ENCODE results near the gene PTTG1IP.

Gene PTTG1IP

DNA sequence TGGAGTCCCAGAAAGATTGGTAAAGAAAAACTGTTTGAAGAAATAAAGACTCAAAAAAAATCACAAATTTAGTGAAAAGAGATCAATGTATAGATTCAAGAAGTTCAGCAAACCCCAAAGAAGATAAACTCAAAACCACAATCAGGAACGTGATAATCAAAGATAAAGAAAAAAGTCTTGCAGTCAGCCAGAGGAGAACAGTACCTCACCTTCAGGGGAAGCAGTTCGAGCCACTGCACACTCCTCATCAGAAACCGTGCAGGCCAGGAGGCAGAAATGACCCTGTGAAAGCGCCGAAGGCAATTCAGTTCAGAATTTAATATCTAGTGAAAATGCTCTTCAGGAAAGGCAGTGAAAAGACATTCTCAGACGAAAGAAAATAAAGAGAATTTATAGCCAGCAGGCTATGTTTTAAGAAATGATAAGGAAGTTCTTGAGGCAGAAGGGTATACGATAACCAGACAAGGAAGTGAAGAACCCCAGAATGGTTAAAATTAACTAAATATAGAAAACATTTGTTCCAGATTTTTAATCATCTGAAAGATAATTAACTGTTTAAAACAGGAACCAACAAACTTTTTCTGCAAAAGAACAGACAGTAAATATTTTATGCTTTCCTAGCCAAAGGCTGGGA lies 42.1 kb downstream of the PTTG1IP start:
- H3K36me3 ChIP-seq, result no peaks in the 10 kb centered on the region
- H3K4me3 ChIP-seq (ENCODE audit: low read depth in 1 of 2, low read length in 1 of 2), result no peak overlapping the region
- no peaks in the 10 kb centered on the region for H3K4me1 ChIP-seq (ENCODE audit: control insufficient read depth in 1 of 2, insufficient read depth in 1 of 2, low read depth in 1 of 2, low read length in 1 of 2)
- no peaks in the 10 kb centered on the region for H3K9me3 ChIP-seq
- TF ChIP-seq, protein P1, sequence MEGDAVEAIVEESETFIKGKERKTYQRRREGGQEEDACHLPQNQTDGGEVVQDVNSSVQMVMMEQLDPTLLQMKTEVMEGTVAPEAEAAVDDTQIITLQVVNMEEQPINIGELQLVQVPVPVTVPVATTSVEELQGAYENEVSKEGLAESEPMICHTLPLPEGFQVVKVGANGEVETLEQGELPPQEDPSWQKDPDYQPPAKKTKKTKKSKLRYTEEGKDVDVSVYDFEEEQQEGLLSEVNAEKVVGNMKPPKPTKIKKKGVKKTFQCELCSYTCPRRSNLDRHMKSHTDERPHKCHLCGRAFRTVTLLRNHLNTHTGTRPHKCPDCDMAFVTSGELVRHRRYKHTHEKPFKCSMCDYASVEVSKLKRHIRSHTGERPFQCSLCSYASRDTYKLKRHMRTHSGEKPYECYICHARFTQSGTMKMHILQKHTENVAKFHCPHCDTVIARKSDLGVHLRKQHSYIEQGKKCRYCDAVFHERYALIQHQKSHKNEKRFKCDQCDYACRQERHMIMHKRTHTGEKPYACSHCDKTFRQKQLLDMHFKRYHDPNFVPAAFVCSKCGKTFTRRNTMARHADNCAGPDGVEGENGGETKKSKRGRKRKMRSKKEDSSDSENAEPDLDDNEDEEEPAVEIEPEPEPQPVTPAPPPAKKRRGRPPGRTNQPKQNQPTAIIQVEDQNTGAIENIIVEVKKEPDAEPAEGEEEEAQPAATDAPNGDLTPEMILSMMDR (IDR thresholded peaks at IDR 0.05), result no peak
- H3K27ac ChIP-seq, result no peak overlapping the region
- peaks cover 2% of the 10 kb centered on the region for H3K27me3 ChIP-seq

DNA sequence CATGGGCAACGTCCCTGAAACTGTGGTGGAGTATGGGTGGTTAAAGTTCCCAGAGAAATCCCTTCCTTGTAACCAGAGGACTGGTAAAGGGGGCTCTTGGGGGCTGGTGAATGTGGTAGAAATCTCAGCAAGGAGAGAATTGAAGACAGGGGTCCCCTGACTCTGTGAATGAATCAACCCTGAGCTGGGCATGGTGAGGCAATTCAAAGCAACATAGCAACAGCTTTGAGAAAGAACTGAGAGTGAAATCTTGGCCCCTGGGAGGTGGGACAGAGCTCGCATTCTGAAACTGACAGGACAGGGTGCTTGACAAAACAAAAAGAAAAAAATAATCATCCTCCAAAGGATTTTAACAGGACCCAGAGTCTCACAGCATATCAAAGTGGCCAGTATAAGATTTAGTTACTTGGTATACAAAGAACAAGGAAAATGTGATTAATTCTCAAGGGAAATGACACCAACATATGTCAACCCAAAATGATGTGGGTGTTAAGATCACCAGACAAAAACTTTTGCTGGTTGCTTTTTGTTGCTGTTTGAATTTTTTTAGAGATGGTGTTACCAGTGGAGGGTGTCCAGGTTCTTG lies 43.9 kb downstream of the PTTG1IP start:
- peaks cover 7% of the 10 kb centered on the region for H3K27me3 ChIP-seq
- no peak overlapping the region for H3K27ac ChIP-seq
- H3K4me3 ChIP-seq (ENCODE audit: low read depth in 1 of 2, low read length in 1 of 2), result no peak overlapping the region
- H3K9me3 ChIP-seq, result no peaks in the 10 kb centered on the region
- TF ChIP-seq, protein P1 (IDR thresholded peaks at IDR 0.05), result no peak
- H3K36me3 ChIP-seq, result no peaks in the 10 kb centered on the region
- H3K4me1 ChIP-seq (ENCODE audit: control insufficient read depth in 1 of 2, insufficient read depth in 1 of 2, low read depth in 1 of 2, low read length in 1 of 2), result no peaks in the 10 kb centered on the region

DNA sequence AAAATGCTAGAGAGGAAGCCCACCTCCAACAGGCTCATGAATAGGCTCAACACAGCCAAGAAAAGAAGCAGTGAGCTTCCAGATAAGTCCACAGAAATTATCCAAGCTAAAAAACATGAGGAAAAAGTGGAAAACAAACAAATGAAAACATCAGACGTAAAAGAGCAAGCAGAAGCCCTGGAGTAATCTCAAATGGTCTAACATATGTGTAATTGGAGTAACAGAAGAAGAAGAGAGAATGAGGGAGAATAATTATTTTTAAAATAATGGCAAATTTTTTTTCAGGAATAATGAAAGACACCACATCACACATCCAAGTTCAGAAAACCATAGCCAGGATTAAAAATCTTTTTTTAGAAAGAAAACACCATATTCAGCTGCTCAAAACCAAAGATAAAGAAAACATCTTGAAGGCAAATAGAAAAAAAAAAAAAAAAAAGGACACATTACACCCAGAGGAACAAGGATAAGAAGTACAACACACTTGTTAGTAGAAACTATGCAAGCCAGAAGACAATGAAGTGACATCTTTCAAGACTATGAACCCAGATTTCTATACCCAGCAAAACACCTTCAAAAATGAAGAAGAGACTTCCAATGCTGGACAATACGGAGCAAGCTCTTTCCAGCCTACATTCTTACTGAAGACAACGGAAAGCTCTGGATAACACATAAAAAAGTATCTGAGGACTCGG lies 45.0 kb downstream of the PTTG1IP start:
- no peak overlapping the region for H3K27ac ChIP-seq
- H3K4me3 ChIP-seq (ENCODE audit: low read depth in 1 of 2, low read length in 1 of 2), result no peak overlapping the region
- no peaks in the 10 kb centered on the region for H3K36me3 ChIP-seq
- no peaks in the 10 kb centered on the region for H3K4me1 ChIP-seq (ENCODE audit: control insufficient read depth in 1 of 2, insufficient read depth in 1 of 2, low read depth in 1 of 2, low read length in 1 of 2)
- TF ChIP-seq, protein P1 (IDR thresholded peaks at IDR 0.05), result no peak
- H3K9me3 ChIP-seq, result no peaks in the 10 kb centered on the region
- peaks cover 7% of the 10 kb centered on the region for H3K27me3 ChIP-seq

DNA sequence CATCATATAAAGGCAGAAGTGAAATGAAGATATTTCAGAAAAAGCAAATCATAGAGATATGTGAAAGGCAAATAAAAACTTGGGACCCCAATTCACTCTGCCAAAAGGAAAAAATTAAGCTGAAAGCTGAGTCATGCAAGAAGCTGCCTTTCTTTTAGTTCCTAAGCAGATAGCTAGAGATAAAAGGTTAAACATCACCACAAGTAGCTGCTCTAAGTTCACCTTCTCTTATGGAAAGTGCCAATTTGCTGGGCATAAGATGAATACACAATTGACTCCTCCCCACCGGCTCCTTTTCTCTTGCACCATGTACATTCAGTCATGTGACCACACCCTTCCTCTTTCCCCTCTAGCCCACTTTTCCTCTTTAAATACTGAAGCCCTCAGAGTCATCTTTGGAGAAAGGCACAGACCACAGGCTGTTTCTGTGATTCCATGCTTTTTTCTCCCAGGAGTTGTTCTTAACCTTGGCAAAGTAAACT lies 50.3 kb downstream of the PTTG1IP start:
- peaks cover 3 to 5% of the 10 kb centered on the region in 2 experiments for H3K4me1 ChIP-seq (ENCODE audit: control insufficient read depth in 1 of 2, insufficient read depth in 1 of 2, low read depth in 1 of 2, low read length in 1 of 2)
- H3K36me3 ChIP-seq, result no peaks in the 10 kb centered on the region
- H3K27me3 ChIP-seq, result peaks cover 25% of the 10 kb centered on the region
- H3K9me3 ChIP-seq, result no peaks in the 10 kb centered on the region
- TF ChIP-seq, protein P1 (IDR thresholded peaks at IDR 0.05), result no peak
- H3K27ac ChIP-seq, result no peak overlapping the region
- H3K4me3 ChIP-seq (ENCODE audit: low read depth in 1 of 2, low read length in 1 of 2), result no peak overlapping the region

DNA sequence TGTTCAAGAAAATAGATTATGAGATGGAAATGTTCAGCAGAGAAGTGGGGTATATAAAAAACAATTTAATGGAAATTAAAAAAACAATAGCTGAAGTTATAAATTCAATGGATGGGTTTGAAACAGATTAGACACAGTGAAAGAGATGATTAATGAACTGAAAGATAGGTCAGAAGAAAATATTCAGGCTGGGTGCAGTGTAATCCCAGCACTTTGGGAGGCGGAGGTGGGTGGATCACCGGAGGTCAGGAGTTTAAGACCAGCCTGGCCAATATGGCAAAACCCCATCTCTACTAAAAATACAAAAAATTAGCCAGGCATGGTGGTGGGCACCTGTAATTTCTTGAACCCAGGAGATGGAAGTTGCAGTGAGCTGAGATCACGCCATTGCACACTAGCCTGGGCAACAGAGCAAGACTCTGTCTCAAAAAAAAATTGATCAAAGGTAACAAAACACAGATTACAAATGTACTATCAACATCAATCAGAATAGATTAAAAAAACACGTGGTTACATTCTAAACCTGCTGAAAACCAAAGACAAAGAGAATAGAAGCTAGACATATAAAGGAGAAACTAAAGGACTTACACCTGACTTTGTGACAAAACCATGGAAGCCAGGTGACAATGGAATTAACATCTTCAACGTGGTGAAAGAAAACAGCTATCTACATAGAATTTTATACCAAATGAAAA lies 50.9 kb downstream of the PTTG1IP start:
- Histone ChIP-seq H3K27me3 (peaks cover 26% of the 10 kb centered on the region), H3K4me3 (ENCODE audit: low read depth in 1 of 2, low read length in 1 of 2) (no peak overlapping the region), H3K9me3 (no peaks in the 10 kb centered on the region), H3K36me3 (no peaks in the 10 kb centered on the region), H3K4me1 (ENCODE audit: control insufficient read depth in 1 of 2, insufficient read depth in 1 of 2, low read depth in 1 of 2, low read length in 1 of 2) (peaks cover 3 to 6% of the 10 kb centered on the region in 2 experiments), H3K27ac (no peak overlapping the region)
- TF ChIP-seq, protein P1 (IDR thresholded peaks at IDR 0.05), result no peak

All from neutrophil (primary cell).